Measurements from ENCODE around the gene VAPB. TPM values are rescaled to one million over a fixed set of nuclear protein-coding genes. Genes with fewer than 3 reads are reported as not detected.

The VAPB gene
- total and polyA plus RNA-seq, 10 of the 15 experiments (the other 5 are each of a cell fraction or from before 2014, with no cell fraction given), result 3.2 to 28.6 (median 20.5) TPM

GRCh38 chr20:58467572-58468527, 78.8 kb downstream of the VAPB start (continued):
- TF ChIP-seq NKRF (conservative IDR thresholded peaks at IDR 0.05) (no peak), SIX5 (IDR thresholded peaks at IDR 0.05; ENCODE audit: low read depth, low read length, severe bottlenecking) (no peak), ASH2L (IDR thresholded peaks at IDR 0.05; ENCODE audit: borderline replicate concordance, low read depth) (no peak), EZH2 (IDR thresholded peaks at IDR 0.05; ENCODE audit: borderline replicate concordance, control insufficient read depth, low read depth, low read length) (no peak), TCF7 (IDR thresholded peaks at IDR 0.05; ENCODE audit: borderline replicate concordance) (no peak)

GRCh38 chr20:58469616-58470015, 80.6 kb downstream of the VAPB start:
- 80% methylated on average over 12 of the region's 12 CpGs for WGBS (ENCODE audit: insufficient coverage, insufficient replicate concordance, low lambda C conversion rate, missing lambda C conversion rate)
- Histone ChIP-seq H3K9me3 (replicated peaks; ENCODE audit: control insufficient read depth, insufficient read depth, low read length) (no peaks in the 10 kb centered on the region), H3K36me3 (ENCODE audit: control insufficient read depth in 2 of 2, insufficient read depth in 2 of 2, low read length in 1 of 2) (no peaks in the 10 kb centered on the region), H3K4me2 (ENCODE audit: control insufficient read depth, insufficient read depth) (no peak overlapping the region), H3K79me2 (ENCODE audit: control insufficient read depth, insufficient read depth, low read length) (no peaks in the 10 kb centered on the region), H3K9ac (ENCODE audit: control insufficient read depth, insufficient read depth, low read length) (no peak overlapping the region), H2AFZ (ENCODE audit: control insufficient read depth, low read depth, low read length) (no peak overlapping the region), H3K4me3 (no peak overlapping the region), H3K27ac (ENCODE audit: control insufficient read depth, insufficient read depth) (no peak overlapping the region), H3K4me1 (ENCODE audit: control insufficient read depth, insufficient read depth, low read length) (no peaks in the 10 kb centered on the region), H4K20me1 (ENCODE audit: control insufficient read depth, insufficient read depth) (no peaks in the 10 kb centered on the region), H3K27me3 (replicated peaks in 1 of 2; ENCODE audit: control insufficient read depth in 2 of 2, insufficient read depth in 2 of 2, low read length in 1 of 2) (no peaks in the 10 kb centered on the region)
- intact Hi-C loops (cut with micrococcal nuclease; ENCODE audit: unreplicated experiment), result no loop called here
- DNase-seq (ENCODE audit: low read depth, low spot score) (no peak), ATAC-seq (no peak), FAIRE-seq (no peak)
- ChIA-PET CTCF (no interaction called here), SMC1A (ENCODE audit: uncharacterized antibody, unreplicated experiment) (no interaction called here), POLR2A (no interaction called here), RAD21 (ENCODE audit: unreplicated experiment) (no interaction called here)
- in situ Hi-C loops (cut with MboI), result loop anchor here (5.0 to 25.0 kb wide), 3 partner anchors 47 to 168 kb away; no protein-coding TSS in a partner anchor
- no TSS peak for BruUV-seq (replicated peaks)
- no peak for TF ChIP-seq CBX3 (IDR thresholded peaks at IDR 0.05; ENCODE audit: borderline replicate concordance, low read depth)
- TF ChIP-seq KDM1A (IDR thresholded peaks at IDR 0.05; ENCODE audit: borderline replicate concordance), result no peak
- no peak for TF ChIP-seq MTA2 (IDR thresholded peaks at IDR 0.05; ENCODE audit: low read depth)
- no peak for TF ChIP-seq BCL11A (IDR thresholded peaks at IDR 0.05; ENCODE audit: low read depth, low read length)
- TF ChIP-seq ZNF622 (IDR thresholded peaks at IDR 0.05), result no peak
- TF ChIP-seq RAD51 (IDR thresholded peaks at IDR 0.05), result no peak
- TF ChIP-seq ZBTB11 (CRISPR knock-in tag; IDR thresholded peaks at IDR 0.05), result no peak
- no peak for TF ChIP-seq SMARCA5 (IDR thresholded peaks at IDR 0.05)
- no peak for TF ChIP-seq BACH1 (IDR thresholded peaks at IDR 0.05; ENCODE audit: borderline replicate concordance)
- no peak for TF ChIP-seq CEBPB (IDR thresholded peaks at IDR 0.05; ENCODE audit: borderline replicate concordance in 1 of 2, low read depth in 2 of 2, low read length in 2 of 2)
- TF ChIP-seq POLR2A (IDR thresholded peaks at IDR 0.05; ENCODE audit: low read depth, low read length), result no peak
- no peak for TF ChIP-seq SREBF2 (IDR thresholded peaks at IDR 0.05; ENCODE audit: low read length)
- TF ChIP-seq FOXK2 (IDR thresholded peaks at IDR 0.05), result no peak
- TF ChIP-seq PAX8 (IDR thresholded peaks at IDR 0.05), result no peak
- no peak for TF ChIP-seq NFYA (IDR thresholded peaks at IDR 0.05; ENCODE audit: borderline replicate concordance, low read depth, low read length)
